IMR-90 (cell line): Measurements from ENCODE around the gene CDC25B. TPM values are rescaled to one million over a fixed set of nuclear protein-coding genes. Genes with fewer than 3 reads are reported as not detected.

Source experiments
- USF2 ChIP-seq: fragments of 150-350 bp; IDR thresholded peaks from 2 replicates; pipeline ENCODE4 v1.6.1; 2017; ENCODE audit warnings: mild to moderate bottlenecking, antibody characterized with exemption, low read length, low read depth
- polyA plus RNA-seq, 3 experiments: library from polyadenylated mRNA; depleted of rRNA; stranded (reverse); fragments of >200 nt; gene quantifications; 2 replicates each; pipeline ENCODE4 v1.2.3, GENCODE V29; 2012; ENCODE audit warnings: low replicate concordance in 1 of 3
- total RNA-seq: library from RNA; depleted of rRNA; stranded (reverse); fragments of >200 nt; gene quantifications from 2 replicates; pipeline ENCODE4 v1.2.3, GENCODE V29; 2012

CDC25B gene
- total and polyA plus RNA-seq, 2 of the 4 experiments (the other 2 are of a cell fraction): 14.5 to 50.5 TPM

GRCh38 chr20:3818155-3819151 is 22.3 kb downstream of the CDC25B start (continued):
- peak; percentile 4; the same call in 1 of the 2 replicates for TF ChIP-seq USF2
